ENCODE measurements around the gene ANTKMT.
"Not testable (repeated sequence)": the region's sequence is repeated elsewhere in the genome, so short reads cannot be mapped to it uniquely, and the experiment has no call there.

The ANTKMT gene

GRCh38 chr16:681746-682427, 39.1 kb upstream of the ANTKMT start:
- DNase-seq (ENCODE audit: low read depth in 2 of 2) = no peak

- DNase-seq (ENCODE audit: low read depth in 2 of 2) = no peak
Measured at GRCh38 chr16:682493-683395, 38.2 kb upstream of the ANTKMT start.

- DNase-seq (ENCODE audit: low read depth in 2 of 2) = no peak
Measured at GRCh38 chr16:683396-684070, 37.4 kb upstream of the ANTKMT start.

- DNase-seq (ENCODE audit: low read depth in 2 of 2) = peak; percentile 93 to 94
Measured at GRCh38 chr16:684071-684794, 36.7 kb upstream of the ANTKMT start, which contains the start of gene JMJD8. JMJD8 (minus strand) TSS chr16:684334; CDS start chr16:684319, 15 bp downstream.

GRCh38 chr16:684961-685696, 35.8 kb upstream of the ANTKMT start:
- DNase-seq (ENCODE audit: low read depth in 2 of 2) = no peak

DNA sequence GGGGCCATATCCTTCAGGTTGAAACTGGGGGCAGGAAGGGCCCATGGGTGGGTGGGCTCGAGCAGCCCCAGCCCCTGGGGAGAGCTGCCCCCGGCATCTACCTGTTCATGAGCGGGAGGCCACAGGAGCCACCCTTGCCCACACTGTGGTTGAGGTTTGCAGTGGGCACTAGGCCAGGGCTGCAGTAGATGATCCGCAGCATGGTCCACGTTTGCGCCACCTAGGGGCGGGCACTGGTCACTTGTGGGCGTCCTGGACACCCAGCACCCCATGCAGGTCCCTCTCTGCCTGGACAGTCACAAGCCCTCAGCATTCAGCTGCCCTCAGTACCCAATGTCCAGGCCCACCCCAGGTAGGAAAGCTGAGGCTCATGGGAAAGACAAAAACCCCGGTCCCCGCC, 35.0 kb upstream of the ANTKMT start:
- no peak for DNase-seq (ENCODE audit: low read depth in 2 of 2)

DNA sequence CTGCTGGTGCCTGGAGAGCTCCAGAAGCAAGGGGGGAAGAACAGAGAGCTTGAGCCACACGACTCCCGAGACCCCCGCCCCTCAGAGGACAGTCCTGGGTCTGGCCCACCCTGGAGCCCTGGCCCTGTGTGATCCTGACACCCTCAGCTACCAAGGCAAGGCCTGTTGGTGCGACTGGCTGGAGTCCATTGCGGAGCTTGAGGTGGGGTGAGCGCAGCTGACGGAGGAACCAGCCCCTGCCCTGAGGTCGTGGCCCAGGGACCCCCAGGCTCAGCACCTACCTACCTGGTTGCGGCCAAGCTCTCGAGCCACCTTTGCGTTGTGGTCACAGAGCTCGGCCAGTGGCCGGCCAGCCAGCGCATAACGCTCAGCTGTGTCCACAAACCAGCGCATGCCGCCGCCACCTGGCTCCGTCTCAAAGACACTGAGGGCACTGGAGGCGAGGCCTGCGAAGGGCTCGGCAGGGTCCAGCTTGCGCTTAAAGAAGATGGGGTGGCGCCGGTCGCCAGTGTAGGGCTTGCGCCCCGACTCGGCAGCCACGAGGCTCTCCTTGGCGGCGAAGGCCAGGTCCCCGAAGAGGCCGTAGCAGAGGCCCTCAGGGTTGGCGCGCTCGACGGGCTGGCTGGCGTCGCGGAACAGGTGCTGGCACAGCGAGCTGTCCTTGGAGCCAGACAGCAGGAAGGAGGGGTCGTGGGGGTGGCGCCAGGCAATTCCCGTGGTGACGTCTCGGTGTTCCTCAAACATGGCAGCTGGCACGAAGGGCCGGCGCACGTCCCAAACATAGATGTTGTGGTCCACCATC, 34.3 kb upstream of the ANTKMT start:
- no peak for DNase-seq (ENCODE audit: low read depth in 2 of 2)

DNA sequence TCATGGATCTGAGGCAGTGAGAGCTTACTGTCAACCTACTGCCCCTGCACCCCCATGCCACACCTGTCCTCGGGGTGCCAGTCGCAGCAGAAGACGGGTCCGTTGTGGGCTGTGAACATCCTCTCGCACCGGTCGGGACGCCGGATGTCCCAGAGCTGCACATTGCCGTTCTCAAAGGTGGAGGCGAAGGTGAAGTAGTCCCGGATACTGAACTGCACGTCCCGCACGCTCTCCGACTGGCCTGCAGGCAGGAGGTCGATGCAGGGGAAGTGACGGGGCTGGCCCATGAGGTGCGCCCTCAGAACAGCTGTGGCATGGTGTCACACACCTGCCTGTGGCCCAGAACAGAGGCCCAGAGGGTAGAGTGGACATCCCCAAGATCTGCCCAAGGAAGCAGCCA, 33.4 kb upstream of the ANTKMT start:
- DNase-seq (ENCODE audit: low read depth in 2 of 2) = no peak

- no peak for DNase-seq (ENCODE audit: low read depth in 2 of 2)
Measured at GRCh38 chr16:689175-689897, 31.6 kb upstream of the ANTKMT start.

GRCh38 chr16:691242-691641, 29.7 kb upstream of the ANTKMT start:
- DNase-seq (ENCODE audit: low read depth in 2 of 2) = not testable (repeated sequence)

GRCh38 chr16:692356-693108, 28.4 kb upstream of the ANTKMT start:
- no peak for DNase-seq (ENCODE audit: low read depth in 2 of 2)

DNA sequence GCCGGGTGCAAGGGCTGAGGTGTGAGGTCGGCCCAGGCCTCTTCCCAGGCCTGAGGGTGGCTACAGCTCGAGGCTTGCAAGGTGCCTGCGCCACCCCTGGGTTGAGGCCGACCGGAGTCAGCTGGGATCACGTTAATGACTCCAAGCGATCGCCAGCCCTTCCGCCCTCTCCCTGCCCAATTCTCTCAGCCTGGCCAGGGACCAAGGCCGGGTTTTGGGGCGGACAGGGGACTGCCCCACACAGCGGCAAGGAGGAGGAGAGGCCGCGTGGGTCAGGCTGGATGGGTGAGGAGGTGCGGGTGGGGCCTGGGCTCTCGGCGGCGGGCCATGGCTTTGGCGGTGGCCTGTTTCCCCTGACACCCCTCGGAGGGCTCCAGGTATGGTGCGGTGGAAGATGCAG, 27.6 kb upstream of the ANTKMT start:
- DNase-seq (ENCODE audit: low read depth in 2 of 2) = no peak

- no peak for DNase-seq (ENCODE audit: low read depth in 2 of 2)
Measured at GRCh38 chr16:693766-694165, 27.2 kb upstream of the ANTKMT start.

- DNase-seq (ENCODE audit: low read depth in 2 of 2) = no peak
Measured at GRCh38 chr16:694187-694862, 26.6 kb upstream of the ANTKMT start.

DNA sequence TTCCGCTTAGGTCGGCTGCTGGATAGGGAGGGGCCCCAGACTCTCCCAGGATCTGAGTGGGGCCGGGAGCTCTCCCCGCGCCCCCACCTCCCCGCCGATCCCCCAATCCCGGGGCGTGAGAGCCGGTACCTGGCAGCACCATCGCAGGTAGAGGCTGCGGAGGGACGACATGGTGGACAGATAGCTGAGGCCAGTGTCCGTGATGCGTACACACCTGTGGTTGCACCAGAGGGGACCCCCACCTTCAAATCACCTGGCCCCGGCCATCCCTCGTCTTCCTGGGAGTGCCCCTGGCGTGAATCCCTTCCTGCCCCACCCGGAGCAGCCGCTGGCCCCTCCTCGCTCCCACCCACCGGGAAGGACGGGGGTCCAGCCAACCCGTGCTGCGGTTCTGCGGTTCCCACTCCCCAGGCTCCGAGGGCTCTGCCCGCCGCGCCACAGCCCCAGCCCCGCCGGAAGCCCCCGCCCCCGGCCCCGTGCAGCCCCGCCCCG, 26.0 kb upstream of the ANTKMT start:
- DNase-seq (ENCODE audit: low read depth in 2 of 2) = no peak

DNA sequence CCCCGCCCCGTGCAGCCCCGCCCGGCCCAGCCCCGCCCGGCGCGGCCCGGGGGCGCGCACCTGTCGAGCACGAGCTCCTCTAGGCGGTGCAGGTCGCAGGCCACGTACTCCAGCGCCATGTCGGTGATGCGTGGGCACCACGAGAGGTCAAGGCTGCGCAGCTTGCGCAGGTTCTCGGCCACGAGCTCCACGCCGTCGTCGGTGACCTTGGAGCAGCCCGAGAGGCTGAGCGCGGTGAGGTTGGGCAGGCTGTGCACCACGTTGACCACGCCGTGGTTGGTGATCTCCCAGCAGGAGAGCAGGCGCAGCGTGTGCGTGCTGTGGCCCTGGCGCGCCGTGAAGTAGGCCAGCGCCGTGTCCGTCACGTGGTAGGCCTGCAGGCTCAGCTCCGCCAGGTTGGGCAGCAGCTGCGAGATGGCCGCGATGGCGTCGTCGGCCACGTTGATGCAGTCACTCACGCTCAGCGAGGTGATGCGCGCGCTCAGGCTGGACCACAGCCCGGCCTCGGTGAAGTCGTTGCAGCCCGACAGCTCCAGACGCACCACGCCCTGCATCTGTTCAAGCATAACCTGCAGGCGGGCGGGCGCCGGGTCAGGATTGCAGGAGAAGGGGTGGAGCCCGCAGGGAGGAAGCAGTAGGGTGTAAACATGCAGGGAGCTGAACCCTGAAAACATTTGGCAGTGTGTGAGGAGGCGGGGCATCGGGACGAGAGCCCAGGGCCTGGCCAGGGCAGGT, 25.4 kb upstream of the ANTKMT start:
- no peak for DNase-seq (ENCODE audit: low read depth in 2 of 2)

- DNase-seq (ENCODE audit: low read depth in 2 of 2) = no peak
Measured at GRCh38 chr16:698911-699671, 21.9 kb upstream of the ANTKMT start.

Measured in activated CD8-positive, alpha-beta memory T cell treated with anti-CD3 and anti-CD28 coated beads for 4 hours (primary cell).